Measurements from ENCODE around the gene TCF12. TPM values are rescaled to one million over a fixed set of nuclear protein-coding genes. Genes with fewer than 3 reads are reported as not detected.

The TCF12 gene
- total RNA-seq, 1 donor from 2014 or later = 84.6 TPM

- Histone ChIP-seq H3K36me3 (ENCODE audit: control insufficient read depth, insufficient read depth, low read length) (no peaks in the 10 kb centered on the region), H3K27me3 (ENCODE audit: control insufficient read depth, insufficient read depth, low read length) (no peaks in the 10 kb centered on the region), H3K4me3 (ENCODE audit: low read depth, low read length) (no peak overlapping the region)
- no peak for TF ChIP-seq CTCF (IDR thresholded peaks at IDR 0.05; ENCODE audit: insufficient read depth, low read length, poor library complexity, severe bottlenecking)
- DNase-seq (ENCODE audit: low read depth) = no peak
These were observed 38.9 kb upstream of the TCF12 start for GRCh38 chr15:56879502-56879901.

- no peak for TF ChIP-seq CTCF (IDR thresholded peaks at IDR 0.05; ENCODE audit: insufficient read depth, low read length, poor library complexity, severe bottlenecking)
- no peak for DNase-seq (ENCODE audit: low read depth)
- Histone ChIP-seq H3K27me3 (ENCODE audit: control insufficient read depth, insufficient read depth, low read length) (no peaks in the 10 kb centered on the region), H3K4me3 (ENCODE audit: low read depth, low read length) (no peak overlapping the region), H3K36me3 (ENCODE audit: control insufficient read depth, insufficient read depth, low read length) (no peaks in the 10 kb centered on the region)
These were observed 35.4 kb upstream of the TCF12 start for GRCh38 chr15:56883088-56883487.

GRCh38 chr15:56886363-56886931, 32.0 kb upstream of the TCF12 start:
- no peak for TF ChIP-seq CTCF (IDR thresholded peaks at IDR 0.05; ENCODE audit: insufficient read depth, low read length, poor library complexity, severe bottlenecking)
- Histone ChIP-seq H3K4me3 (ENCODE audit: low read depth, low read length) (peak overlapping the region; percentile 54), H3K36me3 (ENCODE audit: control insufficient read depth, insufficient read depth, low read length) (no peaks in the 10 kb centered on the region), H3K27me3 (ENCODE audit: control insufficient read depth, insufficient read depth, low read length) (no peaks in the 10 kb centered on the region)
- DNase-seq (ENCODE audit: low read depth) = no peak

- peak; percentile 64 for DNase-seq (ENCODE audit: low read depth)
- Histone ChIP-seq H3K4me3 (ENCODE audit: low read depth, low read length) (peak overlapping the region; percentile 54), H3K27me3 (ENCODE audit: control insufficient read depth, insufficient read depth, low read length) (no peaks in the 10 kb centered on the region), H3K36me3 (ENCODE audit: control insufficient read depth, insufficient read depth, low read length) (no peaks in the 10 kb centered on the region)
- no peak for TF ChIP-seq CTCF (IDR thresholded peaks at IDR 0.05; ENCODE audit: insufficient read depth, low read length, poor library complexity, severe bottlenecking)
These were observed 31.3 kb upstream of the TCF12 start for GRCh38 chr15:56886932-56887781.

GRCh38 chr15:56887782-56888438, 30.5 kb upstream of the TCF12 start:
- H3K27me3 ChIP-seq (ENCODE audit: control insufficient read depth, insufficient read depth, low read length) = no peaks in the 10 kb centered on the region
- no peak for TF ChIP-seq CTCF (IDR thresholded peaks at IDR 0.05; ENCODE audit: insufficient read depth, low read length, poor library complexity, severe bottlenecking)
- no peaks in the 10 kb centered on the region for H3K36me3 ChIP-seq (ENCODE audit: control insufficient read depth, insufficient read depth, low read length)
- DNase-seq (ENCODE audit: low read depth) = no peak
- peak overlapping the region; percentile 54 for H3K4me3 ChIP-seq (ENCODE audit: low read depth, low read length)

All from kidney epithelial cell (primary cell).